ENCODE results near the gene TAL2.

GRCh38 chr9:105676351-105676923 lies 14.2 kb downstream of the TAL2 start:
- TF ChIP-seq CTCF (IDR thresholded peaks at IDR 0.05) = no peak
- TF ChIP-seq SIN3A (IDR thresholded peaks at IDR 0.05; ENCODE audit: borderline replicate concordance, insufficient read depth, low read depth, low read length) = no peak
- no peak for TF ChIP-seq POLR2AphosphoS5 (IDR thresholded peaks at IDR 0.05; ENCODE audit: low read depth, low read length)
- TF ChIP-seq, protein P1, sequence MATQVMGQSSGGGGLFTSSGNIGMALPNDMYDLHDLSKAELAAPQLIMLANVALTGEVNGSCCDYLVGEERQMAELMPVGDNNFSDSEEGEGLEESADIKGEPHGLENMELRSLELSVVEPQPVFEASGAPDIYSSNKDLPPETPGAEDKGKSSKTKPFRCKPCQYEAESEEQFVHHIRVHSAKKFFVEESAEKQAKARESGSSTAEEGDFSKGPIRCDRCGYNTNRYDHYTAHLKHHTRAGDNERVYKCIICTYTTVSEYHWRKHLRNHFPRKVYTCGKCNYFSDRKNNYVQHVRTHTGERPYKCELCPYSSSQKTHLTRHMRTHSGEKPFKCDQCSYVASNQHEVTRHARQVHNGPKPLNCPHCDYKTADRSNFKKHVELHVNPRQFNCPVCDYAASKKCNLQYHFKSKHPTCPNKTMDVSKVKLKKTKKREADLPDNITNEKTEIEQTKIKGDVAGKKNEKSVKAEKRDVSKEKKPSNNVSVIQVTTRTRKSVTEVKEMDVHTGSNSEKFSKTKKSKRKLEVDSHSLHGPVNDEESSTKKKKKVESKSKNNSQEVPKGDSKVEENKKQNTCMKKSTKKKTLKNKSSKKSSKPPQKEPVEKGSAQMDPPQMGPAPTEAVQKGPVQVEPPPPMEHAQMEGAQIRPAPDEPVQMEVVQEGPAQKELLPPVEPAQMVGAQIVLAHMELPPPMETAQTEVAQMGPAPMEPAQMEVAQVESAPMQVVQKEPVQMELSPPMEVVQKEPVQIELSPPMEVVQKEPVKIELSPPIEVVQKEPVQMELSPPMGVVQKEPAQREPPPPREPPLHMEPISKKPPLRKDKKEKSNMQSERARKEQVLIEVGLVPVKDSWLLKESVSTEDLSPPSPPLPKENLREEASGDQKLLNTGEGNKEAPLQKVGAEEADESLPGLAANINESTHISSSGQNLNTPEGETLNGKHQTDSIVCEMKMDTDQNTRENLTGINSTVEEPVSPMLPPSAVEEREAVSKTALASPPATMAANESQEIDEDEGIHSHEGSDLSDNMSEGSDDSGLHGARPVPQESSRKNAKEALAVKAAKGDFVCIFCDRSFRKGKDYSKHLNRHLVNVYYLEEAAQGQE (IDR thresholded peaks at IDR 0.05; ENCODE audit: insufficient read depth in 1 of 2, low read depth in 2 of 2, low read length in 1 of 2) = no peak

Data from Panc1 (cell line).